A549 (cell line): Measurements from ENCODE around the gene ACOT7. TPM values are rescaled to one million over a fixed set of nuclear protein-coding genes. Genes with fewer than 3 reads are reported as not detected.

Source experiments
- ATAC-seq, 2 experiments: fragments of 200-7000 bp in 1 of 2; fragments of >200 bp in 1 of 2; cut with Nextera tagmentation in 1 of 2; cut with Tn5 transposase in 1 of 2; 3 replicates each; pipeline versions ENCODE4 v1.8.0 to v1.9.1; 2018 to 2020; ENCODE audit warnings: mild to moderate bottlenecking in 1 of 2, moderate library complexity in 1 of 2
- CTCF ChIA-PET: fragments of 300-600 bp; sonication (Branson Sonifier 250); formaldehyde crosslinking; extraction: SDS; loops from one replicate; lab custom pipeline; 2021; ENCODE audit warnings: antibody characterized with exemption, inconsistent platforms; lab: Yijun Ruan, JAX
- POLR2A ChIA-PET: fragments of 350-600 bp; formaldehyde crosslinking; extraction: SDS; loops from one replicate; lab custom pipeline; 2021; ENCODE audit warnings: antibody characterized with exemption, inconsistent platforms; lab: Yijun Ruan, JAX
- DNase-seq, 2 experiments: peaks; one replicate each; pipeline versions ENCODE4 v3.0.0 to v3.0.0-alpha.2; 2011 to 2016; ENCODE audit warnings: low read depth in 1 of 2, low spot score in 1 of 2
- FAIRE-seq: peaks from 2 replicates; lab custom pipeline; 2011; peaks lifted over from hg19 to GRCh38; lab: Jason Lieb, UNC
- H3K27ac ChIP-seq, 2 experiments: fragments of >200 bp; sonication (Bioruptor Twin); formaldehyde crosslinking; 3 replicates each; pipeline ENCODE4 v1.5.1; 2016 to 2017
- H3K4me1 ChIP-seq: fragments of >200 bp; sonication (Bioruptor Twin); formaldehyde crosslinking; 3 replicates; pipeline ENCODE4 v1.6.1; 2016
- H3K4me2 ChIP-seq: fragments of >200 bp; sonication (Bioruptor Twin); formaldehyde crosslinking; 3 replicates; pipeline ENCODE4 v1.6.1; 2016
- H3K4me3 ChIP-seq: fragments of >200 bp; sonication (Bioruptor Twin); formaldehyde crosslinking; 3 replicates; pipeline ENCODE4 v1.5.1; 2016
- H3K9me3 ChIP-seq: fragments of >200 bp; sonication (Bioruptor Twin); formaldehyde crosslinking; 3 replicates; pipeline ENCODE4 v1.6.1; 2016
- ESRRA ChIP-seq: fragments of 150-350 bp; IDR thresholded peaks from 2 replicates; pipeline ENCODE4 v1.6.1; 2014; ENCODE audit warnings: mild to moderate bottlenecking, low read length, borderline replicate concordance
- FOSB ChIP-seq: fragments of 250-450 bp; sonication (Bioruptor Pico); IDR thresholded peaks from 2 replicates; pipeline ENCODE4 v1.5.0; 2020; ENCODE audit warnings: mild to moderate bottlenecking, moderate library complexity
- FOSL2 ChIP-seq, 2 experiments: fragments of 450-650 bp in 1 of 2; fragments of >200 bp in 1 of 2; sonication (Bioruptor Twin) in 1 of 2; formaldehyde crosslinking; IDR thresholded peaks; 2 replicates each; pipeline versions ENCODE4 v1.5.0 to v1.6.1; 2016 to 2020; ENCODE audit warnings: mild to moderate bottlenecking in 1 of 2, moderate library complexity in 1 of 2
- FOXS1 ChIP-seq: fragments of 250-450 bp; sonication (Bioruptor Pico); IDR thresholded peaks from 2 replicates; pipeline ENCODE4 v1.5.0; 2020; ENCODE audit warnings: mild to moderate bottlenecking, moderate library complexity
- HOXB5 ChIP-seq: fragments of 250-450 bp; sonication (Bioruptor Pico); IDR thresholded peaks from 2 replicates; pipeline ENCODE4 v1.5.0; 2020; ENCODE audit warnings: mild to moderate bottlenecking, moderate library complexity
- JUNB ChIP-seq: fragments of >200 bp; sonication (Bioruptor Twin); formaldehyde crosslinking; IDR thresholded peaks from 2 replicates; pipeline ENCODE4 v1.6.1; 2016
- KDM1A ChIP-seq: fragments of 200-600 bp; sonication (generic); IDR thresholded peaks from 2 replicates; pipeline ENCODE4 v1.6.1; 2016; ENCODE audit warnings: low read depth, mild to moderate bottlenecking
- MYC ChIP-seq: IDR thresholded peaks from 2 replicates; pipeline ENCODE4 v1.6.1; 2012; ENCODE audit warnings: mild to moderate bottlenecking, inconsistent platforms, low read length, improper control_type of control experiment, borderline replicate concordance
- NPAS2 ChIP-seq: fragments of 250-450 bp; sonication (Bioruptor Pico); IDR thresholded peaks from 2 replicates; pipeline ENCODE4 v1.8.0; 2022; ENCODE audit warnings: mild to moderate bottlenecking, moderate library complexity, borderline replicate concordance
- RAD21 ChIP-seq, 2 experiments: fragments of >200 bp in 1 of 2; sonication (Bioruptor Twin) in 1 of 2; formaldehyde crosslinking in 1 of 2; IDR thresholded peaks in 1 of 2; conservative IDR thresholded peaks in 1 of 2; 2 replicates in 1 of 2; 3 replicates in 1 of 2; pipeline ENCODE4 v1.6.1; 2012 to 2018; ENCODE audit warnings: inconsistent platforms in 1 of 2
- RARB ChIP-seq: fragments of 250-450 bp; sonication (Bioruptor Pico); IDR thresholded peaks from 2 replicates; pipeline ENCODE4 v1.8.0; 2021; ENCODE audit warnings: mild to moderate bottlenecking, moderate library complexity
- SMC3 ChIP-seq: fragments of >200 bp; sonication (Bioruptor Twin); formaldehyde crosslinking; IDR thresholded peaks from 3 replicates; pipeline ENCODE4 v1.6.1; 2018; ENCODE audit warnings: inconsistent platforms
- ZC3H11A ChIP-seq: fragments of 450-650 bp; IDR thresholded peaks from 2 replicates; pipeline ENCODE4 v1.6.1; 2014; ENCODE audit warnings: antibody characterized with exemption, mild to moderate bottlenecking
- WGBS: methylation state at CpG from one replicate; pipeline ENCODE4 v1.1.6; 2017; ENCODE audit errors: missing lambda C conversion rate; 5-methylcytosine and 5-hydroxymethylcytosine counted together
- polyA plus RNA-seq, 4 experiments: library from polyadenylated mRNA; depleted of rRNA in 3 of 4; stranded (reverse); fragments of >200 nt; fragmentation: RNase III in 1 of 4; extraction: RNeasy Plus Mini Kit Qiagen cat#74134 plus additional on column Dnase treatment in 1 of 4; gene quantifications; 2 replicates in 3 of 4; 3 replicates in 1 of 4; pipeline ENCODE4 v1.2.3, GENCODE V29; 2011 to 2017
- TF ChIP-seq, protein P1 (sequence below): fragments of >200 bp; sonication (Bioruptor Twin); formaldehyde crosslinking; IDR thresholded peaks from 3 replicates; pipeline ENCODE4 v1.6.1; 2016
- TF ChIP-seq, protein P2 (sequence below): fragments of >200 bp; sonication (Bioruptor Twin); formaldehyde crosslinking; IDR thresholded peaks from 3 replicates; pipeline ENCODE4 v1.5.1; 2016

ACOT7 gene
- polyA plus RNA-seq, 2 of the 4 experiments (the other 2 are of a cell fraction): 48.0 to 49.6 TPM

DNA sequence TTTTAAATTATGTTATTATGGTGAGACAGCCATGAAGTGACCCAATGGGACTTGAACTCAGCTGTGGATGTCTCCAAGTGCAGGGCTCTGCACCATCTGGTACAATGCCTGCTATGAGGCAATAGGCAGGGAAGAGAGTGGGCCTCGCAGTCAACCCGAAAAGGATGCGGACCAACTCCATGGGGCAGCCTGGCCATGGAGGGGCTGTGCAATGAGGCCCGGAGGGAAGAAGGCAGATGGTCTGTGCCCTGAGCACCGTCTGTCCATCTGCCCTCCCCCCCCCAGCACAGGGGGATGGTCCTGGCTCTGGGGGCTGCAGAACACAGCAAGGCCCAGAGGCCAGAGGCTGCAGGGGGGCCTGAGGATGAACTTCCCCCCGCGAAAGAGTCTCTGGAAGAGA lies 48.0 kb upstream of the ACOT7 start (continued):
- TF ChIP-seq, protein P1, sequence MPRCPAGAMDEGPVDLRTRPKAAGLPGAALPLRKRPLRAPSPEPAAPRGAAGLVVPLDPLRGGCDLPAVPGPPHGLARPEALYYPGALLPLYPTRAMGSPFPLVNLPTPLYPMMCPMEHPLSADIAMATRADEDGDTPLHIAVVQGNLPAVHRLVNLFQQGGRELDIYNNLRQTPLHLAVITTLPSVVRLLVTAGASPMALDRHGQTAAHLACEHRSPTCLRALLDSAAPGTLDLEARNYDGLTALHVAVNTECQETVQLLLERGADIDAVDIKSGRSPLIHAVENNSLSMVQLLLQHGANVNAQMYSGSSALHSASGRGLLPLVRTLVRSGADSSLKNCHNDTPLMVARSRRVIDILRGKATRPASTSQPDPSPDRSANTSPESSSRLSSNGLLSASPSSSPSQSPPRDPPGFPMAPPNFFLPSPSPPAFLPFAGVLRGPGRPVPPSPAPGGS: no peak
- TF ChIP-seq, all 56 proteins: peak for 0

DNA sequence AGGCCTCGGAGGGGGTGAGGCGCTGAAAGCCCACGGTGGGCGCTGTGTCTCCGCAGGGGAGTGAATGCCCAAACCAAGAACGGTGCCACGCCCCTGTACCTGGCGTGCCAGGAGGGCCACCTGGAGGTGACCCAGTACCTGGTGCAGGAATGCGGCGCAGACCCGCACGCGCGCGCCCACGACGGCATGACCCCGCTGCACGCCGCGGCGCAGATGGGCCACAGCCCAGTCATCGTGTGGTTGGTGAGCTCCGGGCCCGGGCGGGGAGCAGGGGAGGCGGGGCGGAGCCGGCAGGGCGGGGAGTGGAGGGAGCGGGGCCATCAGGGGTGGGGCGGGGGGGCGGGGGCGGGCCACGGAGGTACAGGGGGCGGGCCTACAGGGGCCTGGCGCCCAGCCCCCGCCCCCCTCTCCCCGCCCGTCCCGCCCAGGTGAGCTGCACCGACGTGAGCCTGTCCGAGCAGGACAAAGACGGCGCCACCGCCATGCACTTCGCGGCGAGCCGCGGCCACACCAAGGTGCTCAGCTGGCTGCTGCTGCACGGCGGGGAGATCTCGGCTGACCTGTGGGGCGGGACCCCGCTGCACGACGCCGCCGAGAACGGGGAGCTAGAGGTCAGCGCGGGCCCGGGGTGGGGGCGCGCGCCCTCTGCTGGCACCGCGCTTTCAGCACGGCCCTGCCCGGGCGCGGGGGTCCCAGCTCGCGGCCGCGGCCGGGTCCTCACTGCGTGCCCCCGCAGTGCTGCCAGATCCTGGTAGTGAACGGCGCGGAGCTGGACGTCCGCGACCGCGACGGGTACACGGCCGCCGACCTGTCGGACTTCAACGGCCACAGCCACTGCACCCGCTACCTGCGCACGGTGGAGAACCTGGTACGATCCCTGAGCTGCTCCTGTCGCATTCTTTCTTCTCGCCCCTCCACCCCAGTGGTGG lies 46.9 kb upstream of the ACOT7 start:
- H3K4me1 ChIP-seq: peaks cover 5% of the 10 kb centered on the region; the same call in 1 of the 3 replicates
- CTCF ChIA-PET: interaction anchor here (0.5 to 6.7 kb wide), 8 partner anchors 9 to 194 kb away, joined by 3 to 96 read pairs (median 4); partner anchors contain the start of genes ESPN and HES2
- no peak for FAIRE-seq
- TF ChIP-seq NPAS2 (CRISPR knock-in tag): no peak
- TF ChIP-seq, protein P2, sequence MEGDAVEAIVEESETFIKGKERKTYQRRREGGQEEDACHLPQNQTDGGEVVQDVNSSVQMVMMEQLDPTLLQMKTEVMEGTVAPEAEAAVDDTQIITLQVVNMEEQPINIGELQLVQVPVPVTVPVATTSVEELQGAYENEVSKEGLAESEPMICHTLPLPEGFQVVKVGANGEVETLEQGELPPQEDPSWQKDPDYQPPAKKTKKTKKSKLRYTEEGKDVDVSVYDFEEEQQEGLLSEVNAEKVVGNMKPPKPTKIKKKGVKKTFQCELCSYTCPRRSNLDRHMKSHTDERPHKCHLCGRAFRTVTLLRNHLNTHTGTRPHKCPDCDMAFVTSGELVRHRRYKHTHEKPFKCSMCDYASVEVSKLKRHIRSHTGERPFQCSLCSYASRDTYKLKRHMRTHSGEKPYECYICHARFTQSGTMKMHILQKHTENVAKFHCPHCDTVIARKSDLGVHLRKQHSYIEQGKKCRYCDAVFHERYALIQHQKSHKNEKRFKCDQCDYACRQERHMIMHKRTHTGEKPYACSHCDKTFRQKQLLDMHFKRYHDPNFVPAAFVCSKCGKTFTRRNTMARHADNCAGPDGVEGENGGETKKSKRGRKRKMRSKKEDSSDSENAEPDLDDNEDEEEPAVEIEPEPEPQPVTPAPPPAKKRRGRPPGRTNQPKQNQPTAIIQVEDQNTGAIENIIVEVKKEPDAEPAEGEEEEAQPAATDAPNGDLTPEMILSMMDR: peak; percentile 37
- TF ChIP-seq ESRRA: no peak
- TF ChIP-seq KDM1A: no peak
- peak overlapping the region; percentile 42 for H3K4me3 ChIP-seq
- peak in 1 of 2 experiments; percentile 37 for DNase-seq
- 38% methylated on average over 7 of the region's 101 CpGs for WGBS
- no peaks in the 10 kb centered on the region for H3K9me3 ChIP-seq
- peak overlapping the region; percentile 70 for H3K4me2 ChIP-seq
- POLR2A ChIA-PET: no interaction called here
- ATAC-seq: peak; percentile 47 to 75; a peak in 5 of 6 replicates
- 0 out of 6 replicates have a peak overlapping the region, but pooled peaks of 1 of the 2 experiments have one; percentile 57 for H3K27ac ChIP-seq

DNA sequence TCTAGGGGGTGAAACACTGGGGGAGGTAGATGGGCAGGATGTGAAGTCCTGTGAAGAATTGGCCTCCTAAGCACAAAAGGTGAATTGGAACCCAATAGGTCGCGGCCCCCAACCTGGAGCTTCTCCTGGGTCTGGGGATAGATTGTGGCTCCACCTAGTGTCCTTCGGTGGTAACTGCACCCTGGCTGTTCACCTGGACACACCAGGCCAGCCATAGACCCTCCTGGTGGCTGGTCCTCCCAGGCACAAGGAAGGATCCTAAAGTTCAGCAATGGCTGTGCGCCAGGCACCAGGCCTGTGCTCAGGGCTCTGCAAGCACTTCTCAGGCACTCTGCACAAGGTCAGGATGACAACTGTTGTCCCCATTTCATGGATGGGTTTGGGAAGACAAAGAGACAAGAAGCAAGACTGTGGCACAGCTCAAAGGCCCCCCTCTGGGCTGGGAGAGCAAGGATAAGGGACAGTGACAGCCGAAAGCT lies 44.5 kb upstream of the ACOT7 start:
- peaks cover 5% of the 10 kb centered on the region; the same call in 1 of the 3 replicates for H3K4me1 ChIP-seq
- POLR2A ChIA-PET: no interaction called here
- no peak overlapping the region for H3K4me3 ChIP-seq
- CTCF ChIA-PET: interaction anchor here (0.7 to 6.7 kb wide), 33 partner anchors 10 to 232 kb away, joined by 3 to 96 read pairs (median 5); partner anchors contain the start of genes ESPN and HES2
- WGBS: 0% methylated on average over 5 of the region's 5 CpGs
- H3K4me2 ChIP-seq: no peak overlapping the region
- H3K9me3 ChIP-seq: no peaks in the 10 kb centered on the region
- peak; percentile 74 to 83 for ATAC-seq
- peak; percentile 73 to 76 for DNase-seq
- TF ChIP-seq ZC3H11A: no peak
- TF ChIP-seq, protein P2: peak; percentile 56
- TF ChIP-seq FOSB (CRISPR knock-in tag): no peak
- TF ChIP-seq MYC: no peak
- TF ChIP-seq FOSL2 (IDR thresholded peaks at IDR 0.05): no peak
- no peak for TF ChIP-seq FOSL2 (CRISPR knock-in tag; IDR thresholded peaks at IDR 0.05)
- peak; percentile 50 to 51; a peak in 4 of 5 replicates for TF ChIP-seq RAD21 (conservative IDR thresholded peaks at IDR 0.05 in 1 of 2, IDR thresholded peaks at IDR 0.05 in 1 of 2)
- TF ChIP-seq HOXB5: no peak
- TF ChIP-seq FOXS1 (CRISPR knock-in tag): no peak
- TF ChIP-seq JUNB: no peak
- no peak for TF ChIP-seq RARB (CRISPR knock-in tag)
- TF ChIP-seq SMC3: peak; percentile 49; the same call in 2 of the 3 replicates
- FAIRE-seq: no peak
- no peak overlapping the region for H3K27ac ChIP-seq
